ENCODE results near the gene GTPBP6.

DNA sequence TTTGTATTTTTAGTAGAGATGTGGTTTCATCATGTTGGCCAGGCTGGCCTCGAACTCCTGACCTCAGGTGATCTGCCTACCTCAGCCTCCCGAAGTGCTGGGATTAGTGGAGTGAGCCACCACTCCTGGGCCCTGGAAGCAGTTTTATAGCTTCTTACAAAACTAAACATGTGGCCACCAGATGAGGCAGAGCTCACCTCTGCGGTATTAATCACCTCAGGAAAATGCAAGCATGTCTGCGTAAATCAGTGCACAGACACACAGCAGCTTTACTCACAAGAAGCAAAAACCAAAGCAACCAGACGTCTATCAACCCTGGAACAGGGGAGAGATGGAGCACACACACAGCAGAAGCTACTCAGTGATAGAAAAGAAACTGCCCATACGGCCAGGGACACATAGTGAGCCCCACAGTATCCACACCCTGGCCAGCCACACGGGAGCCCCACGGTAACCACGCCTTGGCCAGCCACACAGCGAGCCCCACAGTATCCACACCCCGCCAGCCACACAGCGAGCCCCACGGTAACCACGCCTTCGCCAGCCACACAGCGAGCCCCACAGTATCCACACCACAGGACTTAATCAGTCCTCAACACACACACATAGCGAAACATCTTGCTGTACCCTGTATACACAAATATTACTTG lies 37.9 kb upstream of the GTPBP6 start:
- TF ChIP-seq, protein P1, sequence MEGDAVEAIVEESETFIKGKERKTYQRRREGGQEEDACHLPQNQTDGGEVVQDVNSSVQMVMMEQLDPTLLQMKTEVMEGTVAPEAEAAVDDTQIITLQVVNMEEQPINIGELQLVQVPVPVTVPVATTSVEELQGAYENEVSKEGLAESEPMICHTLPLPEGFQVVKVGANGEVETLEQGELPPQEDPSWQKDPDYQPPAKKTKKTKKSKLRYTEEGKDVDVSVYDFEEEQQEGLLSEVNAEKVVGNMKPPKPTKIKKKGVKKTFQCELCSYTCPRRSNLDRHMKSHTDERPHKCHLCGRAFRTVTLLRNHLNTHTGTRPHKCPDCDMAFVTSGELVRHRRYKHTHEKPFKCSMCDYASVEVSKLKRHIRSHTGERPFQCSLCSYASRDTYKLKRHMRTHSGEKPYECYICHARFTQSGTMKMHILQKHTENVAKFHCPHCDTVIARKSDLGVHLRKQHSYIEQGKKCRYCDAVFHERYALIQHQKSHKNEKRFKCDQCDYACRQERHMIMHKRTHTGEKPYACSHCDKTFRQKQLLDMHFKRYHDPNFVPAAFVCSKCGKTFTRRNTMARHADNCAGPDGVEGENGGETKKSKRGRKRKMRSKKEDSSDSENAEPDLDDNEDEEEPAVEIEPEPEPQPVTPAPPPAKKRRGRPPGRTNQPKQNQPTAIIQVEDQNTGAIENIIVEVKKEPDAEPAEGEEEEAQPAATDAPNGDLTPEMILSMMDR (IDR thresholded peaks at IDR 0.05; ENCODE audit: insufficient read depth, low read length, poor library complexity, severe bottlenecking): no peak
- TF ChIP-seq EZH2phosphoT487 (conservative IDR thresholded peaks at IDR 0.05; ENCODE audit: low read length): no peak

Measured in SU-DHL-6 (cell line).